Measurements from ENCODE around the gene C16orf46. TPM values are rescaled to one million over a fixed set of nuclear protein-coding genes. Genes with fewer than 3 reads are reported as not detected.
A peak's percentile ranks its signal among the peaks of the same experiment; 100 is the strongest.

The C16orf46 gene
- total and polyA plus RNA-seq, 2 of the 13 experiments (the other 11 are each of a cell fraction or from before 2014, with no cell fraction given) = 0.38 to 0.55 TPM

DNA sequence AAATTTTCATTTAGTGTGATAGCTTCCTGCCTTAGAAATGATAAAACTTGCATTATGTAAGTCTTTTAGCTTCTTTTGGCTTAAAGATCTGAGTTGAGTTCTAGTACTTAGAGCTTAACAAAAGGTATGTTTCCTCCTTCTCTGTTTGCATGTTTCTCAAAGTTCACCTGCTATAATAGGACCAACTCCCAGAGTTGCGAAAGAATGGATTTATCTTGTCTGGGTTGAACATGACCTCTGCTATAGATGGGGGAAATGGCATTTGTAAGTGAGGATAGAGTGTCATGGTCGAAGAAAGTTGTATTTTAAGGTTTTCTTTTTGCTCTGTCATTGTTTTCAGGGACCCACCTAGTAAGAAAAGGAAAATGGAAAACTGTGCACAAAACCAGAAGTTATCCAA is 34.2 kb downstream of the C16orf46 start:
- peaks cover 16% of the 10 kb centered on the region for H3K79me2 ChIP-seq (ENCODE audit: insufficient read depth, low read length)
- no peaks in the 10 kb centered on the region for H3K27me3 ChIP-seq (ENCODE audit: control insufficient read depth in 1 of 2, insufficient read depth in 2 of 2, low read length in 2 of 2)
- H3K9me3 ChIP-seq (ENCODE audit: low read length) = no peaks in the 10 kb centered on the region
- DNase-seq (ENCODE audit: low spot score) (peak; percentile 16), FAIRE-seq (no peak), ATAC-seq (no peak)
- no TSS peak for BruUV-seq (replicated peaks)
- H2AFZ ChIP-seq (ENCODE audit: low read length) = no peak overlapping the region
- H3K4me1 ChIP-seq (ENCODE audit: insufficient read depth, low read length) = peaks cover 21% of the 10 kb centered on the region
- WGBS (ENCODE audit: low lambda C conversion rate) = 95% methylated on average over 2 of the region's 2 CpGs
- no peak overlapping the region for H3K27ac ChIP-seq (ENCODE audit: extremely low read length, insufficient read depth, low read length)
- H3K4me2 ChIP-seq (ENCODE audit: low read depth, low read length) = no peak overlapping the region
- H3K9ac ChIP-seq (ENCODE audit: insufficient read depth, low read depth, low read length) = no peak overlapping the region
- H3K4me3 ChIP-seq (replicated peaks in 1 of 3; ENCODE audit: insufficient read depth in 1 of 3, low read depth in 2 of 3, low read length in 3 of 3) = no peak overlapping the region
- in situ Hi-C loops (cut with HindIII; ENCODE audit: extremely low pct_ligation_motif_present, low pct_unique_long_range_greater_than_20kb) (loop anchor here (25.0 kb wide), 1 partner anchor 694 kb away; no protein-coding TSS in a partner anchor), intact Hi-C loops (cut with micrococcal nuclease; ENCODE audit: unreplicated experiment) (no loop called here)
- H4K20me1 ChIP-seq (ENCODE audit: insufficient read depth, low read length) = peaks cover 2% of the 10 kb centered on the region; the same call in 1 of the 2 replicates
- ChIA-PET POLR2A (no interaction called here), CTCF (ENCODE audit: low intra/inter-chr PET ratio, low total read pairs) (no interaction called here)
- H3K36me3 ChIP-seq (replicated peaks in 1 of 2; ENCODE audit: control insufficient read depth in 1 of 2, insufficient read depth in 2 of 2, low read length in 2 of 2) = peaks cover 17 to 55% of the 10 kb centered on the region in 2 experiments
- TF ChIP-seq CEBPG (CRISPR knock-in tag; IDR thresholded peaks at IDR 0.05) = peak; percentile 80
- no peak for TF ChIP-seq MIXL1 (CRISPR knock-in tag; IDR thresholded peaks at IDR 0.05)
- TF ChIP-seq, protein P1, sequence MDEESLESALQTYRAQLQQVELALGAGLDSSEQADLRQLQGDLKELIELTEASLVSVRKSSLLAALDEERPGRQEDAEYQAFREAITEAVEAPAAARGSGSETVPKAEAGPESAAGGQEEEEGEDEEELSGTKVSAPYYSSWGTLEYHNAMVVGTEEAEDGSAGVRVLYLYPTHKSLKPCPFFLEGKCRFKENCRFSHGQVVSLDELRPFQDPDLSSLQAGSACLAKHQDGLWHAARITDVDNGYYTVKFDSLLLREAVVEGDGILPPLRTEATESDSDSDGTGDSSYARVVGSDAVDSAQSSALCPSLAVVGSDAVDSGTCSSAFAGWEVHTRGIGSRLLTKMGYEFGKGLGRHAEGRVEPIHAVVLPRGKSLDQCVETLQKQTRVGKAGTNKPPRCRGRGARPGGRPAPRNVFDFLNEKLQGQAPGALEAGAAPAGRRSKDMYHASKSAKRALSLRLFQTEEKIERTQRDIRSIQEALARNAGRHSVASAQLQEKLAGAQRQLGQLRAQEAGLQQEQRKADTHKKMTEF (CRISPR knock-in tag; IDR thresholded peaks at IDR 0.05) = no peak
- TF ChIP-seq, protein P2, sequence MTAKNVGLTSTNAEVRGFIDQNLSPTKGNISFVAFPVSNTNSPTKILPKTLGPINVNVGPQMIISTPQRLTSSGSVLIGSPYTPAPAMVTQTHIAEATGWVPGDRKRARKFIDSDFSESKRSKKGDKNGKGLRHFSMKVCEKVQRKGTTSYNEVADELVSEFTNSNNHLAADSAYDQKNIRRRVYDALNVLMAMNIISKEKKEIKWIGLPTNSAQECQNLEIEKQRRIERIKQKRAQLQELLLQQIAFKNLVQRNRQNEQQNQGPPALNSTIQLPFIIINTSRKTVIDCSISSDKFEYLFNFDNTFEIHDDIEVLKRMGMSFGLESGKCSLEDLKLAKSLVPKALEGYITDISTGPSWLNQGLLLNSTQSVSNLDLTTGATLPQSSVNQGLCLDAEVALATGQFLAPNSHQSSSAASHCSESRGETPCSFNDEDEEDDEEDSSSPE (CRISPR knock-in tag; IDR thresholded peaks at IDR 0.05) = no peak
- no peak for TF ChIP-seq DMAP1 (CRISPR knock-in tag; IDR thresholded peaks at IDR 0.05)
- TF ChIP-seq GZF1 (CRISPR knock-in tag; IDR thresholded peaks at IDR 0.05) = no peak
- TF ChIP-seq, protein P3, sequence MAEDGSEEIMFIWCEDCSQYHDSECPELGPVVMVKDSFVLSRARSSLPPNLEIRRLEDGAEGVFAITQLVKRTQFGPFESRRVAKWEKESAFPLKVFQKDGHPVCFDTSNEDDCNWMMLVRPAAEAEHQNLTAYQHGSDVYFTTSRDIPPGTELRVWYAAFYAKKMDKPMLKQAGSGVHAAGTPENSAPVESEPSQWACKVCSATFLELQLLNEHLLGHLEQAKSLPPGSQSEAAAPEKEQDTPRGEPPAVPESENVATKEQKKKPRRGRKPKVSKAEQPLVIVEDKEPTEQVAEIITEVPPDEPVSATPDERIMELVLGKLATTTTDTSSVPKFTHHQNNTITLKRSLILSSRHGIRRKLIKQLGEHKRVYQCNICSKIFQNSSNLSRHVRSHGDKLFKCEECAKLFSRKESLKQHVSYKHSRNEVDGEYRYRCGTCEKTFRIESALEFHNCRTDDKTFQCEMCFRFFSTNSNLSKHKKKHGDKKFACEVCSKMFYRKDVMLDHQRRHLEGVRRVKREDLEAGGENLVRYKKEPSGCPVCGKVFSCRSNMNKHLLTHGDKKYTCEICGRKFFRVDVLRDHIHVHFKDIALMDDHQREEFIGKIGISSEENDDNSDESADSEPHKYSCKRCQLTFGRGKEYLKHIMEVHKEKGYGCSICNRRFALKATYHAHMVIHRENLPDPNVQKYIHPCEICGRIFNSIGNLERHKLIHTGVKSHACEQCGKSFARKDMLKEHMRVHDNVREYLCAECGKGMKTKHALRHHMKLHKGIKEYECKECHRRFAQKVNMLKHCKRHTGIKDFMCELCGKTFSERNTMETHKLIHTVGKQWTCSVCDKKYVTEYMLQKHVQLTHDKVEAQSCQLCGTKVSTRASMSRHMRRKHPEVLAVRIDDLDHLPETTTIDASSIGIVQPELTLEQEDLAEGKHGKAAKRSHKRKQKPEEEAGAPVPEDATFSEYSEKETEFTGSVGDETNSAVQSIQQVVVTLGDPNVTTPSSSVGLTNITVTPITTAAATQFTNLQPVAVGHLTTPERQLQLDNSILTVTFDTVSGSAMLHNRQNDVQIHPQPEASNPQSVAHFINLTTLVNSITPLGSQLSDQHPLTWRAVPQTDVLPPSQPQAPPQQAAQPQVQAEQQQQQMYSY (CRISPR knock-in tag; IDR thresholded peaks at IDR 0.05) = no peak
- TF ChIP-seq, protein P4, sequence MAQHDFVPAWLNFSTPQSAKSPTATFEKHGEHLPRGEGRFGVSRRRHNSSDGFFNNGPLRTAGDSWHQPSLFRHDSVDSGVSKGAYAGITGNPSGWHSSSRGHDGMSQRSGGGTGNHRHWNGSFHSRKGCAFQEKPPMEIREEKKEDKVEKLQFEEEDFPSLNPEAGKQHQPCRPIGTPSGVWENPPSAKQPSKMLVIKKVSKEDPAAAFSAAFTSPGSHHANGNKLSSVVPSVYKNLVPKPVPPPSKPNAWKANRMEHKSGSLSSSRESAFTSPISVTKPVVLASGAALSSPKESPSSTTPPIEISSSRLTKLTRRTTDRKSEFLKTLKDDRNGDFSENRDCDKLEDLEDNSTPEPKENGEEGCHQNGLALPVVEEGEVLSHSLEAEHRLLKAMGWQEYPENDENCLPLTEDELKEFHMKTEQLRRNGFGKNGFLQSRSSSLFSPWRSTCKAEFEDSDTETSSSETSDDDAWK (CRISPR knock-in tag; IDR thresholded peaks at IDR 0.05) = no peak
- TF ChIP-seq, protein P5, sequence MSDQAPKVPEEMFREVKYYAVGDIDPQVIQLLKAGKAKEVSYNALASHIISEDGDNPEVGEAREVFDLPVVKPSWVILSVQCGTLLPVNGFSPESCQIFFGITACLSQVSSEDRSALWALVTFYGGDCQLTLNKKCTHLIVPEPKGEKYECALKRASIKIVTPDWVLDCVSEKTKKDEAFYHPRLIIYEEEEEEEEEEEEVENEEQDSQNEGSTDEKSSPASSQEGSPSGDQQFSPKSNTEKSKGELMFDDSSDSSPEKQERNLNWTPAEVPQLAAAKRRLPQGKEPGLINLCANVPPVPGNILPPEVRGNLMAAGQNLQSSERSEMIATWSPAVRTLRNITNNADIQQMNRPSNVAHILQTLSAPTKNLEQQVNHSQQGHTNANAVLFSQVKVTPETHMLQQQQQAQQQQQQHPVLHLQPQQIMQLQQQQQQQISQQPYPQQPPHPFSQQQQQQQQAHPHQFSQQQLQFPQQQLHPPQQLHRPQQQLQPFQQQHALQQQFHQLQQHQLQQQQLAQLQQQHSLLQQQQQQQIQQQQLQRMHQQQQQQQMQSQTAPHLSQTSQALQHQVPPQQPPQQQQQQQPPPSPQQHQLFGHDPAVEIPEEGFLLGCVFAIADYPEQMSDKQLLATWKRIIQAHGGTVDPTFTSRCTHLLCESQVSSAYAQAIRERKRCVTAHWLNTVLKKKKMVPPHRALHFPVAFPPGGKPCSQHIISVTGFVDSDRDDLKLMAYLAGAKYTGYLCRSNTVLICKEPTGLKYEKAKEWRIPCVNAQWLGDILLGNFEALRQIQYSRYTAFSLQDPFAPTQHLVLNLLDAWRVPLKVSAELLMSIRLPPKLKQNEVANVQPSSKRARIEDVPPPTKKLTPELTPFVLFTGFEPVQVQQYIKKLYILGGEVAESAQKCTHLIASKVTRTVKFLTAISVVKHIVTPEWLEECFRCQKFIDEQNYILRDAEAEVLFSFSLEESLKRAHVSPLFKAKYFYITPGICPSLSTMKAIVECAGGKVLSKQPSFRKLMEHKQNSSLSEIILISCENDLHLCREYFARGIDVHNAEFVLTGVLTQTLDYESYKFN (CRISPR knock-in tag; conservative IDR thresholded peaks at IDR 0.05) = 0 out of 2 replicates have a peak, but pooled peaks have one; percentile 17
- no peak for TF ChIP-seq SMARCC2 (IDR thresholded peaks at IDR 0.05)
- TF ChIP-seq KLF11 (CRISPR knock-in tag; IDR thresholded peaks at IDR 0.05) = no peak
- no peak for TF ChIP-seq KDM1A (CRISPR knock-in tag; IDR thresholded peaks at IDR 0.05)
- TF ChIP-seq HOXA3 (CRISPR knock-in tag; IDR thresholded peaks at IDR 0.05) = no peak
- TF ChIP-seq KLF6 (CRISPR knock-in tag; IDR thresholded peaks at IDR 0.05) = no peak
- no peak for TF ChIP-seq ZBTB3 (CRISPR knock-in tag; IDR thresholded peaks at IDR 0.05; ENCODE audit: borderline replicate concordance, low read depth)
- TF ChIP-seq ZNF446 (CRISPR knock-in tag; IDR thresholded peaks at IDR 0.05) = no peak

All from HepG2 (cell line).